Fibroblast of skin of back (primary cell): ENCODE results near the gene TRAF2. TPM values are rescaled to one million over a fixed set of nuclear protein-coding genes. Genes with fewer than 3 reads are reported as not detected.
A peak's percentile ranks its signal among the peaks of the same experiment; 100 is the strongest.
"Not testable (repeated sequence)": the region's sequence is repeated elsewhere in the genome, so short reads cannot be mapped to it uniquely, and the experiment has no call there.

Experiments used
- DNase-seq: peaks from one replicate; pipeline ENCODE4 v3.0.0-alpha.2; 2013
- polyA plus RNA-seq, 2 experiments: library from polyadenylated mRNA; unstranded; fragments of 120-200 nt; gene quantifications; one replicate each; pipeline ENCODE4 v1.2.1, GENCODE V29; 2013; ENCODE audit not compliant: insufficient read length in 2 of 2

TRAF2 gene
- 17.1 TPM for polyA plus RNA-seq (2013, experiment 1 of 2; ENCODE audit: insufficient read length)
- 6.7 TPM for polyA plus RNA-seq (2013, experiment 2 of 2; ENCODE audit: insufficient read length)

- peak; percentile 99 for DNase-seq
Measured at GRCh38 chr9:136885950-136886578, at the start of gene TRAF2. Gene TRAF2 (plus strand): TSS chr9:136886516. CDS start chr9:136898741, 12,225 bp downstream.

GRCh38 chr9:136837146-136837855 lies 49.0 kb upstream of the TRAF2 start:
- DNase-seq = no peak

GRCh38 chr9:136837856-136838277 lies 48.4 kb upstream of the TRAF2 start:
- DNase-seq = not testable (repeated sequence)

GRCh38 chr9:136838314-136839228 lies 47.7 kb upstream of the TRAF2 start:
- DNase-seq = no peak

GRCh38 chr9:136839229-136840139 lies 46.8 kb upstream of the TRAF2 start:
- DNase-seq = no peak

GRCh38 chr9:136840140-136840876 lies 46.0 kb upstream of the TRAF2 start:
- no peak for DNase-seq

- peak; percentile 70 for DNase-seq
Measured at GRCh38 chr9:136840877-136841645, 45.3 kb upstream of the TRAF2 start.

- DNase-seq = not testable (repeated sequence)
Measured at GRCh38 chr9:136841646-136842379, 44.5 kb upstream of the TRAF2 start.

- peak; percentile 72 for DNase-seq
Measured at GRCh38 chr9:136842380-136842948, 43.9 kb upstream of the TRAF2 start, which contains the start of gene AJM1. Gene AJM1 (plus strand): TSS chr9:136842478. CDS start chr9:136844415, 1,937 bp downstream.

- not testable (repeated sequence) for DNase-seq
Measured at GRCh38 chr9:136843159-136843800, 43.0 kb upstream of the TRAF2 start.

- not testable (repeated sequence) for DNase-seq
Measured at GRCh38 chr9:136843801-136844740, 42.2 kb upstream of the TRAF2 start.

- DNase-seq = no peak
Measured at GRCh38 chr9:136844761-136845464, 41.4 kb upstream of the TRAF2 start.

- no peak for DNase-seq
Measured at GRCh38 chr9:136845465-136846260, 40.7 kb upstream of the TRAF2 start.

GRCh38 chr9:136846376-136847087 lies 39.8 kb upstream of the TRAF2 start:
- DNase-seq = no peak
